K562 (cell line): ENCODE measurements around the gene NFATC2. TPM values are rescaled to one million over a fixed set of nuclear protein-coding genes. Genes with fewer than 3 reads are reported as not detected.

Source experiments
- ATAC-seq: fragments of 200-7000 bp; cut with Tn5 transposase; 3 replicates; pipeline ENCODE4 v1.9.1; 2020; ENCODE audit warnings: moderate library complexity
- BruUV-seq: library from RNA; stranded (reverse); fragments of 400-500 nt; replicated peaks from 2 replicates; lab custom pipeline; 2021; lab: Mats Ljungman, UMichigan
- CTCF ChIA-PET: fragments of 300-600 bp; formaldehyde crosslinking; extraction: SDS; loops from one replicate; lab custom pipeline; 2021; ENCODE audit warnings: low intra/inter-chr PET ratio; lab: Yijun Ruan, JAX
- POLR2A ChIA-PET: fragments of 300-600, 350-650 bp; sonication (Branson Sonifier 250); formaldehyde crosslinking; extraction: SDS; loops from one replicate; lab custom pipeline; 2021; ENCODE audit warnings: antibody characterized with exemption, inconsistent platforms; lab: Yijun Ruan, JAX
- DNase-seq, 4 experiments: peaks; one replicate each; pipeline versions ENCODE4 v3.0.0 to v3.0.0-alpha.2; 2011 to 2018; ENCODE audit warnings: low spot score in 3 of 4, mixed read lengths in 3 of 4; ENCODE audit errors: extremely low read depth in 1 of 4
- FAIRE-seq: peaks from 2 replicates; lab custom pipeline; 2011; peaks lifted over from hg19 to GRCh38; lab: Jason Lieb, UNC
- H2AFZ ChIP-seq: 2 replicates; pipeline ENCODE4 v1.6.0; 2011; ENCODE audit warnings: low read depth, low read length, control low read depth, inconsistent platforms
- H3K27ac ChIP-seq: fragments of 200-600 bp; 3 replicates; pipeline ENCODE4 v1.8.0; 2011; ENCODE audit warnings: low read depth, mild to moderate bottlenecking, control low read depth, inconsistent platforms, low read length, moderate library complexity, mixed read lengths; ENCODE audit errors: extremely low read depth
- H3K27me3 ChIP-seq, 2 experiments: fragments of 300-600 bp in 1 of 2; 2 replicates in 1 of 2; 3 replicates in 1 of 2; pipeline versions ENCODE4 v1.6.0 to v1.8.0; 2011; ENCODE audit warnings: inconsistent platforms in 2 of 2, low read length in 2 of 2, mild to moderate bottlenecking in 1 of 2, mixed read lengths in 1 of 2, moderate library complexity in 1 of 2; ENCODE audit not compliant: control insufficient read depth in 2 of 2, insufficient read depth in 2 of 2
- H3K36me3 ChIP-seq: fragments of 300-600 bp; 3 replicates; pipeline ENCODE4 v1.8.0; 2011; ENCODE audit warnings: mild to moderate bottlenecking, low read length, inconsistent platforms; ENCODE audit not compliant: control insufficient read depth, insufficient read depth
- H3K4me1 ChIP-seq, 2 experiments: fragments of 200-600 bp in 1 of 2; replicated peaks in 1 of 2; 2 replicates in 1 of 2; 3 replicates in 1 of 2; pipeline versions ENCODE4 v1.5.1 to v1.8.0; 2011; ENCODE audit warnings: inconsistent platforms in 2 of 2, low read length in 2 of 2, mild to moderate bottlenecking in 1 of 2, mixed read lengths in 1 of 2, moderate library complexity in 1 of 2; ENCODE audit not compliant: control insufficient read depth in 2 of 2, insufficient read depth in 2 of 2
- H3K4me2 ChIP-seq: 2 replicates; pipeline ENCODE4 v1.6.1; 2011; ENCODE audit warnings: low read length, control low read depth, inconsistent platforms, mixed read lengths; ENCODE audit not compliant: insufficient read depth
- H3K4me3 ChIP-seq: fragments of 200-600 bp; sonication (generic), shearing (Covaris generic); 2 replicates; pipeline ENCODE4 v1.5.1; 2016; ENCODE audit warnings: control low read depth, inconsistent platforms
- H3K79me2 ChIP-seq: fragments of 200-600 bp; 3 replicates; pipeline ENCODE4 v1.8.0; 2011; ENCODE audit warnings: low read length, inconsistent platforms; ENCODE audit not compliant: control insufficient read depth, insufficient read depth
- H3K9ac ChIP-seq, 2 experiments: 2 replicates each; pipeline versions ENCODE4 v1.6.0 to v1.6.1; 2011; ENCODE audit warnings: low read depth in 2 of 2, low read length in 2 of 2, control low read depth in 1 of 2, inconsistent platforms in 1 of 2, mild to moderate bottlenecking in 1 of 2, mixed read lengths in 1 of 2; ENCODE audit not compliant: insufficient read depth in 1 of 2
- H3K9me1 ChIP-seq: one replicate; pipeline ENCODE4 v1.6.0; 2011; ENCODE audit warnings: inconsistent platforms, mild to moderate bottlenecking, low read length, moderate library complexity; ENCODE audit not compliant: control insufficient read depth, insufficient read depth
- H3K9me3 ChIP-seq: replicated peaks from 2 replicates; pipeline ENCODE4 v1.5.1; 2011; ENCODE audit warnings: low read depth, low read length, inconsistent platforms; ENCODE audit not compliant: control insufficient read depth, insufficient read depth
- H4K20me1 ChIP-seq: replicated peaks from 2 replicates; pipeline ENCODE4 v1.6.1; 2011; ENCODE audit warnings: low read length, inconsistent platforms, mixed read lengths; ENCODE audit not compliant: control insufficient read depth, insufficient read depth
- HDAC8 ChIP-seq: fragments of 450-650 bp; IDR thresholded peaks from 2 replicates; pipeline ENCODE4 v1.6.1; 2016; ENCODE audit warnings: mild to moderate bottlenecking, missing genetic modification characterization, moderate library complexity, missing compliant biosample characterization
- MAZ ChIP-seq, 2 experiments: fragments of 450-650 bp in 1 of 2; sonication (generic) in 1 of 2; formaldehyde crosslinking; IDR thresholded peaks in 1 of 2; conservative IDR thresholded peaks in 1 of 2; 2 replicates each; pipeline versions ENCODE4 v1.4.0 to v1.5.0; 2020; ENCODE audit warnings: mild to moderate bottlenecking in 1 of 2, missing genetic modification reagents in 1 of 2
- MGA ChIP-seq: fragments of 450-650 bp; IDR thresholded peaks from 2 replicates; pipeline ENCODE4 v1.6.1; 2016; ENCODE audit warnings: mild to moderate bottlenecking, moderate library complexity
- ZBTB2 ChIP-seq: fragments of 450-650 bp; IDR thresholded peaks from 2 replicates; pipeline ENCODE4 v1.6.1; 2016; ENCODE audit warnings: antibody characterized with exemption
- ZNF778 ChIP-seq: fragments of 450-650 bp; formaldehyde crosslinking; IDR thresholded peaks from 2 replicates; pipeline ENCODE4 v1.4.0; 2020; ENCODE audit warnings: mild to moderate bottlenecking, moderate library complexity
- WGBS: fragments of 100-300 bp; shearing (Covaris generic); methylation state at CpG from one replicate; pipeline ENCODE4 v1.1.6; 2016; ENCODE audit warnings: low coverage, mixed read lengths; ENCODE audit not compliant: insufficient coverage; ENCODE audit errors: missing lambda C conversion rate; 5-methylcytosine and 5-hydroxymethylcytosine counted together
- in situ Hi-C: fragments of 300-500 bp; cut with MboI; formaldehyde crosslinking; loops from 4 replicates; pipeline ENCODE4 v1.15.0; 2018; ENCODE audit warnings: inconsistent platforms, mixed read lengths
- intact Hi-C: fragments of 100-400 bp; cut with micrococcal nuclease; formaldehyde crosslinking; loops from 2 replicates; pipeline ENCODE4 v1.14.2; 2022
- polyA plus RNA-seq, 8 experiments: library from polyadenylated mRNA; depleted of rRNA in 4 of 8; stranded (reverse) in 5 of 8; unstranded in 3 of 8; fragments of >200 nt; fragmentation: Nextera tagmentation in 2 of 8; fragmentation: Illumina TruSeq in 1 of 8; extraction: Ambion mirVana in 2 of 8; extraction: Trizol in 1 of 8; gene quantifications; 2 replicates each; pipeline versions ENCODE4 v1.2.1 to v1.2.3, GENCODE V29; 2011 to 2014; ENCODE audit warnings: inconsistent platforms in 1 of 8, missing spikeins in 1 of 8
- total RNA-seq, 7 experiments: library from RNA; depleted of rRNA in 6 of 7; stranded (reverse); fragments of >200 nt in 6 of 7; fragmentation: Illumina TruSeq in 2 of 7; extraction: Trizol in 2 of 7; gene quantifications; 2 replicates each; pipeline versions ENCODE4 v1.2.1 to v1.2.3, GENCODE V29; 2011 to 2021; ENCODE audit warnings: low replicate concordance in 1 of 7

The NFATC2 gene
- total and polyA plus RNA-seq, 9 of the 15 experiments (the other 6 are each of a cell fraction or from before 2014, with no cell fraction given) = 1.9 to 11.2 (median 3.0) TPM

GRCh38 chr20:51426718-51427650, 115.5 kb downstream of the NFATC2 start:
- Histone ChIP-seq H3K4me2 (no peak overlapping the region), H4K20me1 (no peaks in the 10 kb centered on the region; the same call in 1 of the 2 replicates), H3K79me2 (no peaks in the 10 kb centered on the region), H3K4me1 (peaks cover 0 to 5% of the 10 kb centered on the region in 2 experiments; a peak in 2 of 5 replicates), H3K36me3 (peaks cover 34% of the 10 kb centered on the region; the same call in 2 of the 3 replicates), H3K4me3 (no peak overlapping the region), H2AFZ (no peak overlapping the region), H3K9me3 (no peaks in the 10 kb centered on the region), H3K9me1 (no peaks in the 10 kb centered on the region), H3K9ac (no peak overlapping the region), H3K27ac (no peak overlapping the region), H3K27me3 (no peaks in the 10 kb centered on the region)
- POLR2A ChIA-PET = no interaction called here
- in situ Hi-C loops = no loop called here
- CTCF ChIA-PET = no interaction called here
- DNase-seq (no peak), ATAC-seq (no peak), FAIRE-seq (no peak)
- 87% methylated on average over 17 of the region's 19 CpGs for WGBS
- BruUV-seq = no TSS peak
- intact Hi-C loops = no loop called here
- no peak for TF ChIP-seq ZNF778
- TF ChIP-seq MAZ (CRISPR knock-in tag; conservative IDR thresholded peaks at IDR 0.05 in 1 of 2, IDR thresholded peaks at IDR 0.05 in 1 of 2) = no peak
- TF ChIP-seq HDAC8 (tag) = no peak
- no peak for TF ChIP-seq ZBTB2
- no peak for TF ChIP-seq MGA
